ENCODE measurements around the gene SMDT1. TPM values are rescaled to one million over a fixed set of nuclear protein-coding genes. Genes with fewer than 3 reads are reported as not detected.

SMDT1 gene
- total and polyA plus RNA-seq, 2 donors (not counting 1 experiment from before 2014, with no cell fraction given), result 122 to 140 TPM

- ChIA-PET POLR2A (interaction anchor here (0.6 to 1.0 kb wide), 2 partner anchors 35 to 56 kb away, joined by 3 read pairs; partner anchors contain the start of gene WBP2NL), CTCF (interaction anchor here (0.6 kb wide), 1 partner anchor 83 kb away, joined by 5 read pairs; no protein-coding TSS in a partner anchor)
- Histone ChIP-seq H3K27me3 (replicated peaks in 1 of 4; ENCODE audit: control extremely low read depth in 1 of 4, control insufficient read depth in 3 of 4, insufficient read depth in 4 of 4, low read length in 3 of 4) (no peaks in the 10 kb centered on the region), H3K36me3 (replicated peaks in 1 of 2; ENCODE audit: control extremely low read depth in 1 of 2, control insufficient read depth in 1 of 2, extremely low read depth in 1 of 2, insufficient read depth in 2 of 2, low read length in 1 of 2) (peaks cover 0 to 2% of the 10 kb centered on the region in 2 experiments), H2AFZ (ENCODE audit: insufficient read depth, low read depth, low read length, poor library complexity, severe bottlenecking) (no peak overlapping the region), H3K4me1 (ENCODE audit: control insufficient read depth in 2 of 2, insufficient read depth in 2 of 2, low read length in 2 of 2) (peaks cover 0 to 18% of the 10 kb centered on the region in 2 donors), H4K20me1 (ENCODE audit: control insufficient read depth, insufficient read depth, low read length, poor library complexity, severe bottlenecking) (no peaks in the 10 kb centered on the region), H3K4me3 (ENCODE audit: control extremely low read depth in 1 of 5, extremely low read depth in 1 of 5, insufficient read depth in 1 of 5, low read depth in 2 of 5, low read length in 4 of 5) (no peak overlapping the region), H3K27ac (ENCODE audit: low read length in 2 of 2) (no peak overlapping the region), H3K9ac (ENCODE audit: low read length) (no peak overlapping the region), H3K79me2 (ENCODE audit: control insufficient read depth, insufficient read depth, low read length) (no peaks in the 10 kb centered on the region), H3K9me3 (ENCODE audit: control extremely low read depth in 1 of 3, control insufficient read depth in 2 of 3, insufficient read depth in 1 of 3, low read length in 2 of 3) (peaks cover 0 to 21% (median 9%) of the 10 kb centered on the region in 3 donors), H3K4me2 (replicated peaks; ENCODE audit: low read depth, low read length, poor library complexity, severe bottlenecking) (no peak overlapping the region)
- intact Hi-C loops (cut with micrococcal nuclease), result loop anchor here (5.0 kb wide), 1 partner anchor 39 kb away; the partner anchor contains the start of genes NAGA and PHETA2
- DNase-seq, result no peak
- Mint-ChIP-seq H3K27me3 (no peaks in the 10 kb centered on the region), H3K9me3 (ENCODE audit: insufficient read depth) (peaks cover 2% of the 10 kb centered on the region), H3K27ac (peak overlapping the region; percentile 20), H3K4me3 (no peak overlapping the region), H3K4me1 (peaks cover 24% of the 10 kb centered on the region)
- 100% methylated on average over 4 of the region's 5 CpGs for whole genome bisulfite sequencing (ENCODE audit: insufficient coverage)
- TF ChIP-seq CTCF (IDR thresholded peaks at IDR 0.05) (no peak), EZH2 (IDR thresholded peaks at IDR 0.05; ENCODE audit: borderline replicate concordance, insufficient read depth, low read depth, low read length, poor library complexity, severe bottlenecking) (no peak)
- ATAC-seq (ENCODE audit: low read depth), result no peak
These were observed 46.0 kb upstream of the SMDT1 start for GRCh38 chr22:42033263-42034181.

- Mint-ChIP-seq H3K4me3 (no peak overlapping the region), H3K9me3 (ENCODE audit: insufficient read depth) (peaks cover 2% of the 10 kb centered on the region), H3K4me1 (peaks cover 33% of the 10 kb centered on the region), H3K27me3 (no peaks in the 10 kb centered on the region), H3K27ac (no peak overlapping the region)
- no peak overlapping the region for H3K27ac ChIP-seq (ENCODE audit: low read length in 2 of 2)
- peaks cover 0 to 21% (median 9%) of the 10 kb centered on the region in 3 donors for H3K9me3 ChIP-seq (ENCODE audit: control extremely low read depth in 1 of 3, control insufficient read depth in 2 of 3, insufficient read depth in 1 of 3, low read length in 2 of 3)
- CTCF ChIA-PET, result interaction anchor here (0.6 kb wide), 1 partner anchor 1100 kb away, joined by 4 read pairs; no protein-coding TSS in a partner anchor
- POLR2A ChIA-PET, result no interaction called here
- H3K36me3 ChIP-seq (replicated peaks in 1 of 2; ENCODE audit: control extremely low read depth in 1 of 2, control insufficient read depth in 1 of 2, extremely low read depth in 1 of 2, insufficient read depth in 2 of 2, low read length in 1 of 2), result peaks cover 0 to 2% of the 10 kb centered on the region in 2 experiments
- TF ChIP-seq EZH2 (IDR thresholded peaks at IDR 0.05; ENCODE audit: borderline replicate concordance, insufficient read depth, low read depth, low read length, poor library complexity, severe bottlenecking), result no peak
- TF ChIP-seq CTCF (IDR thresholded peaks at IDR 0.05), result no peak
- H3K4me3 ChIP-seq (ENCODE audit: control extremely low read depth in 1 of 5, extremely low read depth in 1 of 5, insufficient read depth in 1 of 5, low read depth in 2 of 5, low read length in 4 of 5), result no peak overlapping the region
- H3K79me2 ChIP-seq (ENCODE audit: control insufficient read depth, insufficient read depth, low read length), result no peaks in the 10 kb centered on the region
- H3K27me3 ChIP-seq (replicated peaks in 1 of 4; ENCODE audit: control extremely low read depth in 1 of 4, control insufficient read depth in 3 of 4, insufficient read depth in 4 of 4, low read length in 3 of 4), result no peaks in the 10 kb centered on the region
- intact Hi-C loops (cut with micrococcal nuclease), result no loop called here
- WGBS (ENCODE audit: insufficient coverage), result 91% methylated on average over 7 of the region's 8 CpGs
- H2AFZ ChIP-seq (ENCODE audit: insufficient read depth, low read depth, low read length, poor library complexity, severe bottlenecking), result no peak overlapping the region
- ATAC-seq (ENCODE audit: low read depth) (no peak), DNase-seq (no peak)
- H3K9ac ChIP-seq (ENCODE audit: low read length), result no peak overlapping the region
- H3K4me1 ChIP-seq (ENCODE audit: control insufficient read depth in 2 of 2, insufficient read depth in 2 of 2, low read length in 2 of 2), result peaks cover 7 to 25% of the 10 kb centered on the region in 2 donors
- no peaks in the 10 kb centered on the region for H4K20me1 ChIP-seq (ENCODE audit: control insufficient read depth, insufficient read depth, low read length, poor library complexity, severe bottlenecking)
- H3K4me2 ChIP-seq (replicated peaks; ENCODE audit: low read depth, low read length, poor library complexity, severe bottlenecking), result no peak overlapping the region
These were observed 44.2 kb upstream of the SMDT1 start for GRCh38 chr22:42035256-42035655.
